Keratinocyte (primary cell): ENCODE results near the gene CYP4B1. TPM values are rescaled to one million over a fixed set of nuclear protein-coding genes. Genes with fewer than 3 reads are reported as not detected.

Source experiments
- DNase-seq: peaks from one replicate; pipeline ENCODE4 v3.0.0-alpha.2; 2011; ENCODE audit warnings: low read depth, missing footprints, low spot score
- FAIRE-seq: peaks from 2 replicates; lab custom pipeline; 2011; peaks lifted over from hg19 to GRCh38; lab: Jason Lieb, UNC
- H2AFZ ChIP-seq: 2 replicates; pipeline ENCODE4 v1.6.0; 2012; ENCODE audit warnings: low read length, control low read depth, inconsistent platforms; ENCODE audit not compliant: control insufficient read depth
- H3K27ac ChIP-seq: 2 replicates; pipeline ENCODE4 v1.5.1; 2011; ENCODE audit warnings: low read length; ENCODE audit not compliant: control insufficient read depth, insufficient read depth
- H3K27me3 ChIP-seq: 3 replicates; pipeline ENCODE4 v1.6.0; 2011; ENCODE audit warnings: low read length; ENCODE audit not compliant: control insufficient read depth, insufficient read depth; ENCODE audit errors: extremely low read depth
- H3K36me3 ChIP-seq, 2 experiments: 2 replicates in 1 of 2; 3 replicates in 1 of 2; pipeline ENCODE4 v1.5.1; 2011; ENCODE audit warnings: low read length in 2 of 2, mild to moderate bottlenecking in 1 of 2; ENCODE audit not compliant: control insufficient read depth in 2 of 2, insufficient read depth in 2 of 2; ENCODE audit errors: extremely low read depth in 1 of 2
- H3K4me1 ChIP-seq: 3 replicates; pipeline ENCODE4 v1.5.1; 2011; ENCODE audit warnings: low read length; ENCODE audit not compliant: control insufficient read depth, insufficient read depth; ENCODE audit errors: extremely low read depth
- H3K4me2 ChIP-seq: 3 replicates; pipeline ENCODE4 v1.6.0; 2011; ENCODE audit warnings: low read depth, low read length; ENCODE audit not compliant: control insufficient read depth, insufficient read depth; ENCODE audit errors: extremely low read depth
- H3K4me3 ChIP-seq, 3 experiments: fragments of 200-600 bp in 1 of 3; sonication (generic) in 1 of 3; 2 replicates in 2 of 3; 3 replicates in 1 of 3; pipeline ENCODE4 v1.5.1; 2011 to 2016; ENCODE audit warnings: low read length in 3 of 3, mild to moderate bottlenecking in 3 of 3, control low read depth in 2 of 3, inconsistent platforms in 1 of 3, low read depth in 1 of 3, mixed read lengths in 1 of 3, mixed run types in 1 of 3, moderate library complexity in 1 of 3; ENCODE audit not compliant: control insufficient read depth in 2 of 3, insufficient read depth in 2 of 3; ENCODE audit errors: extremely low read depth in 1 of 3
- H3K79me2 ChIP-seq: 2 replicates; pipeline ENCODE4 v1.6.0; 2012; ENCODE audit warnings: low read length; ENCODE audit not compliant: control insufficient read depth, insufficient read depth
- H3K9ac ChIP-seq: 3 replicates; pipeline ENCODE4 v1.6.0; 2011; ENCODE audit warnings: low read length; ENCODE audit not compliant: control insufficient read depth, insufficient read depth; ENCODE audit errors: extremely low read depth
- H3K9me1 ChIP-seq: 3 replicates; pipeline ENCODE4 v1.6.0; 2011; ENCODE audit warnings: low read length; ENCODE audit not compliant: control insufficient read depth, insufficient read depth; ENCODE audit errors: extremely low read depth
- H3K9me3 ChIP-seq: 2 replicates; pipeline ENCODE4 v1.5.1; 2012; ENCODE audit warnings: low read depth, low read length; ENCODE audit not compliant: control insufficient read depth
- H4K20me1 ChIP-seq: 3 replicates; pipeline ENCODE4 v1.6.0; 2011; ENCODE audit warnings: low read length; ENCODE audit not compliant: control insufficient read depth, insufficient read depth; ENCODE audit errors: extremely low read depth
- EZH2 ChIP-seq: IDR thresholded peaks from one replicate; pipeline ENCODE4 v1.6.1; 2012; ENCODE audit warnings: inconsistent platforms, mild to moderate bottlenecking, low read length, moderate library complexity
- dilution Hi-C: fragments of 300-500 bp; cut with MboI; formaldehyde crosslinking; loops from one replicate; pipeline ENCODE4 v1.7.0; 2020; ENCODE audit warnings: low sequenced_read_pairs; ENCODE audit not compliant: extremely low pct_ligation_motif_present
- polyA plus RNA-seq, 5 experiments: library from polyadenylated mRNA; depleted of rRNA in 3 of 5; stranded (reverse) in 3 of 5; stranded (forward) in 1 of 5; unstranded in 1 of 5; fragments of >200 nt; gene quantifications; 1 replicate in 1 of 5; 2 replicates in 3 of 5; 3 replicates in 1 of 5; pipeline versions ENCODE4 v1.2.1 to v1.2.3, GENCODE V29; 2011 to 2012; ENCODE audit warnings: missing spikeins in 2 of 5, low read depth in 1 of 5, low replicate concordance in 1 of 5
- TF ChIP-seq, protein P1 (sequence below), 3 experiments: IDR thresholded peaks in 1 of 3; conservative IDR thresholded peaks in 1 of 3; optimal IDR thresholded peaks in 1 of 3; 2 replicates in 2 of 3; 3 replicates in 1 of 3; pipeline versions ENCODE3 to v1.5.1; 2011; ENCODE audit warnings: low read length in 3 of 3, mild to moderate bottlenecking in 3 of 3, moderate library complexity in 2 of 3, control low read depth in 1 of 3, inconsistent platforms in 1 of 3; ENCODE audit not compliant: insufficient read depth in 2 of 3; ENCODE audit errors: extremely low read depth in 1 of 3

The CYP4B1 gene
- polyA plus RNA-seq, 1 donor (not counting 4 experiments of a cell fraction or from before 2014, with no cell fraction given) = 2.1 TPM

- H3K4me2 ChIP-seq = no peak overlapping the region
- DNase-seq (no peak), FAIRE-seq (no peak)
- H3K36me3 ChIP-seq = no peaks in the 10 kb centered on the region
- no peak overlapping the region for H3K27ac ChIP-seq
- H4K20me1 ChIP-seq = no peaks in the 10 kb centered on the region
- H3K4me3 ChIP-seq = no peak overlapping the region
- H3K27me3 ChIP-seq = no peaks in the 10 kb centered on the region
- H3K79me2 ChIP-seq = no peaks in the 10 kb centered on the region
- no peaks in the 10 kb centered on the region for H3K4me1 ChIP-seq
- H2AFZ ChIP-seq = no peak overlapping the region
- H3K9ac ChIP-seq = no peak overlapping the region
- no peaks in the 10 kb centered on the region for H3K9me1 ChIP-seq
- dilution Hi-C loops = no loop called here
- no peaks in the 10 kb centered on the region for H3K9me3 ChIP-seq
- TF ChIP-seq, protein P1, sequence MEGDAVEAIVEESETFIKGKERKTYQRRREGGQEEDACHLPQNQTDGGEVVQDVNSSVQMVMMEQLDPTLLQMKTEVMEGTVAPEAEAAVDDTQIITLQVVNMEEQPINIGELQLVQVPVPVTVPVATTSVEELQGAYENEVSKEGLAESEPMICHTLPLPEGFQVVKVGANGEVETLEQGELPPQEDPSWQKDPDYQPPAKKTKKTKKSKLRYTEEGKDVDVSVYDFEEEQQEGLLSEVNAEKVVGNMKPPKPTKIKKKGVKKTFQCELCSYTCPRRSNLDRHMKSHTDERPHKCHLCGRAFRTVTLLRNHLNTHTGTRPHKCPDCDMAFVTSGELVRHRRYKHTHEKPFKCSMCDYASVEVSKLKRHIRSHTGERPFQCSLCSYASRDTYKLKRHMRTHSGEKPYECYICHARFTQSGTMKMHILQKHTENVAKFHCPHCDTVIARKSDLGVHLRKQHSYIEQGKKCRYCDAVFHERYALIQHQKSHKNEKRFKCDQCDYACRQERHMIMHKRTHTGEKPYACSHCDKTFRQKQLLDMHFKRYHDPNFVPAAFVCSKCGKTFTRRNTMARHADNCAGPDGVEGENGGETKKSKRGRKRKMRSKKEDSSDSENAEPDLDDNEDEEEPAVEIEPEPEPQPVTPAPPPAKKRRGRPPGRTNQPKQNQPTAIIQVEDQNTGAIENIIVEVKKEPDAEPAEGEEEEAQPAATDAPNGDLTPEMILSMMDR (optimal IDR thresholded peaks at IDR 0.05 in 1 of 3, IDR thresholded peaks at IDR 0.05 in 1 of 3, conservative IDR thresholded peaks at IDR 0.05 in 1 of 3; ENCODE audit: extremely low read depth in 1 of 3, insufficient read depth in 2 of 3, low read length in 3 of 3) = no peak
- no peak for TF ChIP-seq EZH2
Observed at GRCh38 chr1:46815133-46815532, 16.3 kb downstream of the CYP4B1 start.

DNA sequence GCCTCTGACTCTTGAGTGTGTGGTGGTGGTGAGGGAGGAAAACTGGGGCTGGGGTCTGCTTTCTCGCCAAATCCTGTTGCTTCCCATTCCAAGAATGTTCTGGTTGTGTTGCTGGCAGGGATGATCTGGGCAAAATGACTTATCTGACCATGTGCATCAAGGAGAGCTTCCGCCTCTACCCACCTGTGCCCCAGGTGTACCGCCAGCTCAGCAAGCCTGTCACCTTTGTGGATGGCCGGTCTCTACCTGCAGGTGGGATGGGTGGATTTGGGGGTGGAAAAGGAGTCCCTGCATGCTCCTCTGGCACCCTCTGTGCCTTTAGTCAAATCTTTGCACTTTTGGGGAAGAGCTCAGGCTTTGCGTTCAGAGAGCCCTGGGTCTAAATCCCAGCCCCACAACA is 18.1 kb downstream of the CYP4B1 start:
- dilution Hi-C loops = no loop called here
- no peak for FAIRE-seq

More for the DNA sequence above, 18.1 kb downstream of the CYP4B1 start:
- Histone ChIP-seq H3K9ac (no peak overlapping the region), H3K4me1 (no peaks in the 10 kb centered on the region), H3K4me3 (no peak overlapping the region), H3K9me1 (no peaks in the 10 kb centered on the region), H4K20me1 (no peaks in the 10 kb centered on the region), H3K27ac (no peak overlapping the region), H3K27me3 (no peaks in the 10 kb centered on the region), H3K9me3 (no peaks in the 10 kb centered on the region), H2AFZ (no peak overlapping the region), H3K36me3 (no peaks in the 10 kb centered on the region), H3K4me2 (no peak overlapping the region), H3K79me2 (no peaks in the 10 kb centered on the region)
- DNase-seq = no peak
- TF ChIP-seq, protein P1 (optimal IDR thresholded peaks at IDR 0.05 in 1 of 3, IDR thresholded peaks at IDR 0.05 in 1 of 3, conservative IDR thresholded peaks at IDR 0.05 in 1 of 3; ENCODE audit: extremely low read depth in 1 of 3, insufficient read depth in 2 of 3, low read length in 3 of 3) = no peak
- TF ChIP-seq EZH2 = no peak
